ENCODE data around the gene GPX7.
"Not testable (repeated sequence)": the region's sequence is repeated elsewhere in the genome, so short reads cannot be mapped to it uniquely, and the experiment has no call there.

Gene GPX7

DNA sequence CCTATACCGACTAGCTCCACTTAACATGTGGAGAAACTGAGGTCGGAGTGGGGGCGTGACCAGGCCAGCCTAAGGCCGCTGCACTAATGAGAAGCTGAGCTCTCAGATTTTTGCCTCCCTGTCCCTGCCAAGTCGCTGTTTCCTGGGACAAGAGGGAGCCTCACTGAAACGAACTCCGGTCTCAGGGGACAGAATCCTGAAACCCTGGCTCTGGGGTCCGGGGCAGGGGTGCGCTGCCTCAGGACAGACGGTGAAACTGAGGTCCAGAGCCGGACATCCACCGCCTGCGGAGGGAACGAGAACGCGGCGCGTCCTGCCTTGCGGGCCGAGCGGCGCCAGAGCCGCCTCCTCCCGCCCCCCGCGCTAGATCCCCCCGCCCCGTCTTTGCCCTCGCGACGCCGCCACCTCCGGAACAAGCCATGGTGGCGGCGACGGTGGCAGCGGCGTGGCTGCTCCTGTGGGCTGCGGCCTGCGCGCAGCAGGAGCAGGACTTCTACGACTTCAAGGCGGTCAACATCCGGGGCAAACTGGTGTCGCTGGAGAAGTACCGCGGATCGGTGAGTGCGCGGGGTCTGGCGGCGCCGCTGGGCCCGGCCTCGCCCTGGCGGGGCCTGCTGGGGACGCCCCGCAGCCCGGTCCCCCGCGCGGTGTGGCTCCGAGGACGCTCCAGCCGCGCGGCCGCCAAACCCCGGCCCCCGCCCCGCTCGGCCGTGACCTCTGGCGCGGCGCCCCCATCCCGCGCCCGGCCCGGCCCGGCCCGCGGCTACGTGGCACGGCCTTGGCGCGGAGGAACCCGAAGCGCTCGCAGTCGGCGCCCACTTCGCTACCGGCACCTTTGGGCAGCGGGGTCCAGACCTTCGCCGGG, at the start of gene GPX7:
Gene GPX7 (plus strand): TSS at position 381 of the 865 bp plus-strand sequence. CDS start 39 bp downstream, at position 420.
- DNase-seq: no peak

- peak; percentile 86 for DNase-seq
Observed at GRCh38 chr1:52552505-52553361, 49.4 kb upstream of the GPX7 start, which contains the start of gene TUT4. TUT4 (minus strand) TSS chr1:52553092; CDS start chr1:52526280, 26,812 bp downstream.

GRCh38 chr1:52553362-52554266, 48.6 kb upstream of the GPX7 start:
- DNase-seq: peak; percentile 79

DNA sequence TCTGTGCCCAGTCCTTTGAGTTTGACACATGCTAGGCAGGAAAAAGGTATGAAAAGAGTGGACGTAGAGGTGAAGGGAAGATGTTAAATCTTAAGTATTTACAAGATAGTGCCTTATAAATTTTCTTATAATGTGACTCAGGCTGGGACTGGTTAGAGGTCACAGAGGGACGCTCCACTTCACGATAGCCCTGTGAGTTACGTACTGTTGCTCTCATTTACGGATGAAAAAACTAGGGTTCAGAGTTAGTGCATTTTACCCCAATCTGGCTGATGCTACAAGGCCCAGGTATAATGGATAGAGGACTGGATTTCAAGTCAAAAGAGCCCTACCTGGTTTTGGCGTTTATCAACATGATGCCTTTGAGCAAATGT, 47.9 kb upstream of the GPX7 start:
- DNase-seq: no peak

DNA sequence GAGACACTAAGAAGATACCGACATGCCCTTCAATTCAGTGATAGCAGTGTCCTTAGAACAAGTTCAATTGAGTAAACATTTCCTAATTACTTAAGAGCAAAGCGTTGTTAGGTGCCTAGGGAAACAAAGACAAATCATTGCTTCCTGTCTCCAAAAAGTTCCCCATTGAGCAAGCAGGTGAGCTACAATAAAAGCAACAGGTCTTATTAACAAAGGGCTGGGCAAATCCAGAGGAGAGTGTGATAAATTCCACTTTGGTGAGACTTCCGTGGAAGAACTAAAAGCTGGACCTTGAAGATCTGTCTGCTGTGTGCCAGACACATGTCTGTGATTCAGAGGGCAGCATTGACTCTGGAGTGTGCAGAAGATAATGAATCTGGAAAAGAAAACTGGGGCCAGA, 47.4 kb upstream of the GPX7 start:
- DNase-seq: no peak

GRCh38 chr1:52556641-52557360, 45.4 kb upstream of the GPX7 start:
- DNase-seq: no peak

DNA sequence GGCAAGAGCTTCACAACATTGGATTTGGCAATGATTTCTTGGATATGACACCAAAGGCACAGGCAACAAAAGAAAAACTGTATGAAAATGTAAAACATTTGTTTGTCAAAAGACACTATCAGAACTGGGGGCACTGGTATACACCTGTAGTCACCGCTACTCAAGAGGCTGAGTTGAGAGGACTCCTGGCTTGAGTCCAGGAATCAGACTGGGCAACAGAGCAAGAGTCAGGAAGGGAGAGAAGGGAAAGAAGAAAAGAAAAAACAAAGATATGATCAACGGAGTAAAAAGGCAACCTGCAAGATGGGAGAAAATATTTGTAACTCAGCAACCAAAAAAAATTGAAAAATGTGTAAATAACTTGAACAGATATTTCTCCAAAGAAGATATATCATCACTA, 43.2 kb upstream of the GPX7 start:
- DNase-seq: peak; percentile 65

DNA sequence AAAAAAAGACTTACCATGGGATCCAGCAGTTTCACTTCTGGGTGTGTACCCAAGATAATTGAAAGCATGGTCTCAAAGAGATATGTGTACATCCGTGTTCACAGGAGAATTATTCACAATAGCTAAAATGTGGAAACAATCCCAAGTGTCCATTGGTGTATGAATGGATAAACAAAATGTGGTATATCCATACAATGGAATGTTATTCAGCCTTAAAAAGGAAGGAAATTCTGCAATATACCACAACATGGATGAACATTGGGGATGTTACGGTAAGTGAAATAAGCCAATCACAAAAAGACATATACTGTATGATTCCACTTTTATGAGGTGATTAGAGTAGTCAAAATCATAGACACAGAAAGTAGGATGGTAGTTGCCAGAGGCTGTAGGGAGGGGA, 42.3 kb upstream of the GPX7 start:
- no peak for DNase-seq

- no peak for DNase-seq
Observed at GRCh38 chr1:52562766-52563165, 39.4 kb upstream of the GPX7 start.

- no peak for DNase-seq
Observed at GRCh38 chr1:52567943-52568342, 34.2 kb upstream of the GPX7 start.

DNA sequence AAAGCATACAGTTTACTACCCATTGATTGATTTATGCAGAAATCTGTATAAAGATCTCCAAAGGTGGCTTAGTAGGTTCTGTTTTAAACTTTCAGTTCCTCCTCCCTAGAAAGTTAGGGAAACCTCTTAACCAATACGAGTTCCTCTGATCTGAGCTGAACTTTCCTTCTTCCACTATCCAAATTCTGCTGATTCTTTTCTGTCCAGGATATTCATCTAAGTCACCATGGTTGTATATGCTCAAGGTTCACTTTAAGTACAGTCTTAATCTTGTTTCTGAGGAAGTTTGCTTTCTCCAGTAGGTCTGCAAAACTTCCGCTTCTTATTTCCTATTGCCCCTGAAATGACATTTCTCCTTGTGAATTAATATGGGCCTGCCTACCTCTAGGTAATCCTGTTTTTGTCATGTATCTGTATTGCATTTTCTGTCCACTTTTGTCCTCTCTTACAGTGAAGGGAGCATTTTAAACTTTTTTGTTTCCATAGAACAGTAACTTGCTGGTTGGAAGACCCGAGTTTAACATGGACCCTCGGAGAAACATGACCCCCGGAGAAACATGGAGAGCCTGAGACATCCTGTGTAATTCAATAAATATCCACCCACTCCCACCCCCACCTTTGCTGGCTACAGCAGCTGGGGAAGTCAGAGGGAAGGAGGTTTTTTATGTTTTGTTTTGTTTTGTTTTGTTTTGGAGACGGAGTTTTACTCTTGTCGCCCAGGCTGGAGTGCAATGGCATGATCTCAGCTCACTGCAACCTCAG, 32.5 kb upstream of the GPX7 start:
- no peak for DNase-seq

- DNase-seq: no peak
Observed at GRCh38 chr1:52571783-52572182, 30.4 kb upstream of the GPX7 start.

GRCh38 chr1:52572387-52572786, 29.8 kb upstream of the GPX7 start:
- DNase-seq: no peak

DNA sequence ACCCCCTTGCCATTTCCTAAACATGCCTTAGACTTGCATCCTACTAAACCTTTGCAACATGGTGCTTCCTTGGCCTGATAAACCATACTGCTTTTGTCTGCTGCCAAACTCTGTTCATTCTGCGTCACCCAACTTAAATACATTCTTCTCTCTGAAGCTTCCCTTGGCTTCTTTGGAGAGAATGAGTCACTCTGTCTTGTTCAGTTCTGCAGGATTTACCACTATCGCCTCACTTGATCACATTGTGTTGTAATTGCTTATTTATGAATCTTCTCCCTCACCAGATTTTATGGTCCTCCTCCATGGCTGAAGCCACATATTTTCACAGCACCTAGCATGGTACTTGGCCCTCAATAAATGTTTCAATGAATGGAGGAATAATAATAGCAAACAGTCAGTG, 27.6 kb upstream of the GPX7 start:
- DNase-seq: no peak

DNA sequence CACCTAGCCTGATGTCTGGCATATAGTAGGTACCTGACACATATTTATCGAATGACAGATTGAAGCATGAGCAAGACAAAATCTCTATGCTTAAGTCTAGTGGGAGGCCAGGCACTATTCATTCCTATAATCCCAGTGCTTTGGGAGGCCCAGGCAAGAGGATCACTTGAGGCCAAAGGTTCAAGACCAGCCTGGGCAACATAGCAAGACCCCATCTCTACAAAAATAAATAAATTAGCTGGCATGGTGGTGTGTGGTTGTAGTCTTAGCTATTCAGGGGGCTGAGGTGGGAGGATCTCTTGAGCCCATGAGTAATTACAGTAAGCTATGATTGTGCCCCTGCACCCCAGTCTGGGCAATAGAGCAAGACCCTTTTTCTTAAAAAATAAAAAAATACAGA, 26.1 kb upstream of the GPX7 start:
- no peak for DNase-seq

GRCh38 chr1:52578066-52578465, 24.1 kb upstream of the GPX7 start:
- DNase-seq: not testable (repeated sequence)

- no peak for DNase-seq
Observed at GRCh38 chr1:52579415-52579814, 22.8 kb upstream of the GPX7 start.

GRCh38 chr1:52580283-52580682, 21.9 kb upstream of the GPX7 start:
- DNase-seq: no peak

DNA sequence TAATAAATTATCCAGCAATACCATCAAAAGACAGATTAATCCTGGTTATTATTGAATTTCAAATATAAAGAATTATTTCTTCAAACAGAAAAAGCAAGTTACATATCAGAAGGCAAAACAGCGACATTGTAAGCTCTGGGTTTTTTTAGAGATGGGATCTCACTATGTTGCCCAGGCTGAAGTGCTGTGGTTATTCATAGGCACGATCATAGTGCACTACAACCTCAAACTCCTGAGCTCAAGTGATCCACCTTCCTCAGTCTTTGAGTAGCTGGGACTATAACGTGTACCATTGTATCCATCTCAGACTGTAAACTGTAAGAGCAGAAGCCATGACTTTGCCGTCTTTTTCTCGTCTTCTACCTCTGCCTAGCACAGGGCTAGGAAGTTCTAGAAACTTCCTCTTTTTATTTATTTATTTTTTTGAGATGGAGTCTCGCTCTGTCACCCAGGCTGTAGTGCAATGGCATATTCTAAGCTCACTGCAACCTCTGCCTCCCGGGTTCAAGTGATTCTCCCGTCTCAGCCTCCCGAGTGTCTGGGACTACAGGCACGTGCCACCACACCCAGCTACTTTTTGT, 20.0 kb upstream of the GPX7 start:
- no peak for DNase-seq

GRCh38 chr1:52585474-52585873, 16.7 kb upstream of the GPX7 start:
- no peak for DNase-seq

DNA sequence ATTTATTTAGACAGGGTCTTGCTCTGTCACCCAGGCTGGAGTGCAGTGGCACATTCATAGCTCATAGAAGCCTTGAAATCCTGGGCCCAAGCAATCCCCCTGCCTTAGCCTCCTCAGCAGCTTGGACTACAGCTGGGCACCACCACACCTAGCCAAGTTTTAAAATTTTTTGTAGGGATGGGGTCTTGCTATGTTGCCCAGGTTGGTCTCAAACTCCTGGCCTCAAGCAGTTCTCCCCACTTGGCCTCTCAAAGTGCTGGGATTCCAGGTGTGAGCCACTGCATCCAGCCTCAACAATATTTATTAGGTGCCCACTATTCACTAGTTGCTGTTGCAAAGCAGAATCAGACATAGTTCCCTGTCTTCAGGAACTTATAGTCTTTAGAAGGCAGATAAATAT, 14.1 kb upstream of the GPX7 start:
- no peak for DNase-seq
